ENCODE data around the gene IFT172. TPM values are rescaled to one million over a fixed set of nuclear protein-coding genes. Genes with fewer than 3 reads are reported as not detected.

IFT172 gene
- total RNA-seq, 1 experiment from 2014 or later: 13.7 TPM

- TF ChIP-seq JUND (IDR thresholded peaks at IDR 0.05) (no peak), CEBPB (IDR thresholded peaks at IDR 0.05; ENCODE audit: low read depth) (no peak), TCF7L2 (IDR thresholded peaks at IDR 0.05; ENCODE audit: borderline replicate concordance, extremely low read depth, insufficient read depth, insufficient read length) (no peak), ZNF274 (IDR thresholded peaks at IDR 0.05; ENCODE audit: low read depth, low read length) (no peak), CBX3 (IDR thresholded peaks at IDR 0.05; ENCODE audit: low read depth) (no peak), POLR2AphosphoS5 (IDR thresholded peaks at IDR 0.05; ENCODE audit: low read depth, low read length) (no peak)
- H3K9me3 ChIP-seq (ENCODE audit: control insufficient read depth in 1 of 2, insufficient read depth in 1 of 2, low read depth in 1 of 2, low read length in 2 of 2): no peaks in the 10 kb centered on the region
- intact Hi-C loops (cut with micrococcal nuclease): no loop called here
- H3K36me3 ChIP-seq (ENCODE audit: control insufficient read depth in 1 of 2, insufficient read depth in 2 of 2, low read length in 2 of 2): no peaks in the 10 kb centered on the region
- ChIA-PET RAD21 (ENCODE audit: low non-redundant PET in 1 of 2, low total read pairs in 2 of 2, uncharacterized antibody in 2 of 2, unreplicated experiment in 2 of 2) (no interaction called here), POLR2A (no interaction called here), CTCF (no interaction called here)
- H3K27me3 ChIP-seq (ENCODE audit: insufficient read depth, low read length): no peaks in the 10 kb centered on the region
- H4K20me1 ChIP-seq (ENCODE audit: insufficient read depth): no peaks in the 10 kb centered on the region
- no peak overlapping the region for H3K27ac ChIP-seq (ENCODE audit: low read depth, low read length)
- no peak overlapping the region for H3K9ac ChIP-seq (ENCODE audit: low read length)
- H3K79me2 ChIP-seq (ENCODE audit: insufficient read depth, low read length): no peaks in the 10 kb centered on the region
- no peaks in the 10 kb centered on the region for H3K9me2 ChIP-seq (ENCODE audit: insufficient read depth)
- no peak overlapping the region for H3K4me2 ChIP-seq (ENCODE audit: low read length)
- DNase-seq (ENCODE audit: low read depth, low spot score): no peak
- no peak overlapping the region for H2AFZ ChIP-seq (ENCODE audit: low read depth, low read length, poor library complexity, severe bottlenecking)
- no peak overlapping the region for H3K4me3 ChIP-seq (replicated peaks in 1 of 2; ENCODE audit: low read depth in 1 of 2, low read length in 2 of 2)
- H3K4me1 ChIP-seq (ENCODE audit: control insufficient read depth in 1 of 2, insufficient read depth in 2 of 2, low read length in 2 of 2): no peaks in the 10 kb centered on the region
- BruUV-seq (replicated peaks): no TSS peak
- no peak for ATAC-seq
Observed at GRCh38 chr2:27464443-27464842, 25.1 kb downstream of the IFT172 start.

GRCh38 chr2:27461118-27461517, 28.4 kb downstream of the IFT172 start:
- Histone ChIP-seq H3K9me2 (ENCODE audit: insufficient read depth) (no peaks in the 10 kb centered on the region), H3K27ac (ENCODE audit: low read depth, low read length) (no peak overlapping the region), H3K4me3 (replicated peaks in 1 of 2; ENCODE audit: low read depth in 1 of 2, low read length in 2 of 2) (no peak overlapping the region), H3K9me3 (ENCODE audit: control insufficient read depth in 1 of 2, insufficient read depth in 1 of 2, low read depth in 1 of 2, low read length in 2 of 2) (no peaks in the 10 kb centered on the region), H3K4me1 (ENCODE audit: control insufficient read depth in 1 of 2, insufficient read depth in 2 of 2, low read length in 2 of 2) (no peaks in the 10 kb centered on the region), H3K4me2 (ENCODE audit: low read length) (no peak overlapping the region), H3K27me3 (ENCODE audit: insufficient read depth, low read length) (no peaks in the 10 kb centered on the region), H4K20me1 (ENCODE audit: insufficient read depth) (no peaks in the 10 kb centered on the region), H3K79me2 (ENCODE audit: insufficient read depth, low read length) (no peaks in the 10 kb centered on the region), H2AFZ (ENCODE audit: low read depth, low read length, poor library complexity, severe bottlenecking) (no peak overlapping the region), H3K9ac (ENCODE audit: low read length) (no peak overlapping the region), H3K36me3 (ENCODE audit: control insufficient read depth in 1 of 2, insufficient read depth in 2 of 2, low read length in 2 of 2) (no peaks in the 10 kb centered on the region)
- BruUV-seq (replicated peaks): no TSS peak
- intact Hi-C loops (cut with micrococcal nuclease): no loop called here
- no peak for ATAC-seq
- CTCF ChIA-PET: no interaction called here
- POLR2A ChIA-PET: no interaction called here
- RAD21 ChIA-PET (ENCODE audit: low non-redundant PET in 1 of 2, low total read pairs in 2 of 2, uncharacterized antibody in 2 of 2, unreplicated experiment in 2 of 2): no interaction called here
- no peak for DNase-seq (ENCODE audit: low read depth, low spot score)
- no peak for TF ChIP-seq POLR2A (IDR thresholded peaks at IDR 0.05; ENCODE audit: borderline replicate concordance, extremely low read depth, insufficient read depth, insufficient read length)
- no peak for TF ChIP-seq CTCF (IDR thresholded peaks at IDR 0.05 in 2 of 3, conservative IDR thresholded peaks at IDR 0.05 in 1 of 3; ENCODE audit: borderline replicate concordance in 1 of 3, insufficient read depth in 1 of 3, low read depth in 2 of 3, low read length in 2 of 3)
- TF ChIP-seq ELF1 (IDR thresholded peaks at IDR 0.05; ENCODE audit: borderline replicate concordance, low read depth): no peak
- no peak for TF ChIP-seq MAX (IDR thresholded peaks at IDR 0.05)
- TF ChIP-seq ATF3 (IDR thresholded peaks at IDR 0.05): no peak
- no peak for TF ChIP-seq EGR1 (IDR thresholded peaks at IDR 0.05; ENCODE audit: low read depth)
- no peak for TF ChIP-seq FOSL1 (IDR thresholded peaks at IDR 0.05; ENCODE audit: low read depth)
- TF ChIP-seq SIN3A (IDR thresholded peaks at IDR 0.05; ENCODE audit: low read depth): no peak
- TF ChIP-seq SP1 (IDR thresholded peaks at IDR 0.05; ENCODE audit: low read depth): no peak
- TF ChIP-seq ZBTB33 (IDR thresholded peaks at IDR 0.05; ENCODE audit: extremely low read depth, insufficient replicate concordance, low read length): no peak
- TF ChIP-seq ZNF274 (IDR thresholded peaks at IDR 0.05; ENCODE audit: low read depth, low read length): no peak
- TF ChIP-seq RAD21 (IDR thresholded peaks at IDR 0.05; ENCODE audit: low read depth): no peak
- no peak for TF ChIP-seq EZH2 (IDR thresholded peaks at IDR 0.05)

All from HCT116 (cell line).